ENCODE measurements around the gene MOSPD3.
A peak's percentile ranks its signal among the peaks of the same experiment; 100 is the strongest.

MOSPD3 gene

DNA sequence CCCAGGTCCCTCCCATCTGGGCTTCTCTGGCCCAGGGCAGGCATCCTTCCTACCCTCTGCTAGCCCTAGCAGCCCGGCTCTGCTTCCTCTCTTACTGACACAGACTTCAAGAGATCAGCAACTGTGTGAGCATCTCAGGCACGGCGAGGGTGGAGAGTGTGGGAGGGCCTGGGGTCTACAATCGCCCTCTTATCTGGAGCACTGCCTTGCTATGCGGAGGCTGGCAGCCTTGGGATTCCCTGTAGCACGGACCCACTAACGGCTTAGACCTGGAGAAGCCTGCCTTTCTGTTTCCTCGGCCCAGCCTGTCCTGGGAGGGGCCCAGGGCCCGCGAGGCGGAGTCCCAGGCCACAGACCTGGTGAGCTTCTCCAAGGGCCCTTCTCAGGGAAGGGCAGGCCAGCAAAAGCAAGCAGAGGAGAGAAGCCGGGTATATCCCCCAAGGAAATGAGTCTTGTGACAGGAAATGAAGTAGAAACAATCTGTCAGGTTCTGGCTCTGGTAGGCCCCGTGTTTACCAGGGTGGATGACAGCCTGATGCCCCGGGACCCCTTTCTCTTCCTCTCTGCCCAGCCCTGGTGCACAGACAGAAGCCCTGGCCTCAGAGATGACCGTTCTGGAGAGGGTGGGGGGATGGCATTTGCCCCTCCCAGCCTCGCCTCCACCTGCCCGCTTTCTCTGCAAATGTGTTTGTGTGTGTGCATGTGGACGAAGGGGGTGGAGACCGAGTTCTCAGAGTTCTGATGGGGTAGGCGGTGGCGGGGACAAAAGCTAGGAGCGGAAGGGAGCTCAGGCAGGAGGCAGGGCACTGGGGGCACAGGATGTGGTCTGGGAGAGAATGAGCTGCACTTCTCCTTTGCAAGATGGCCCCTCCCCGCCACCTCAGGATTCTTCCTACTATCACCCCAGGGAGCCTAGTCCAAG, 28.9 kb upstream of the MOSPD3 start:
- TF ChIP-seq, protein P1, sequence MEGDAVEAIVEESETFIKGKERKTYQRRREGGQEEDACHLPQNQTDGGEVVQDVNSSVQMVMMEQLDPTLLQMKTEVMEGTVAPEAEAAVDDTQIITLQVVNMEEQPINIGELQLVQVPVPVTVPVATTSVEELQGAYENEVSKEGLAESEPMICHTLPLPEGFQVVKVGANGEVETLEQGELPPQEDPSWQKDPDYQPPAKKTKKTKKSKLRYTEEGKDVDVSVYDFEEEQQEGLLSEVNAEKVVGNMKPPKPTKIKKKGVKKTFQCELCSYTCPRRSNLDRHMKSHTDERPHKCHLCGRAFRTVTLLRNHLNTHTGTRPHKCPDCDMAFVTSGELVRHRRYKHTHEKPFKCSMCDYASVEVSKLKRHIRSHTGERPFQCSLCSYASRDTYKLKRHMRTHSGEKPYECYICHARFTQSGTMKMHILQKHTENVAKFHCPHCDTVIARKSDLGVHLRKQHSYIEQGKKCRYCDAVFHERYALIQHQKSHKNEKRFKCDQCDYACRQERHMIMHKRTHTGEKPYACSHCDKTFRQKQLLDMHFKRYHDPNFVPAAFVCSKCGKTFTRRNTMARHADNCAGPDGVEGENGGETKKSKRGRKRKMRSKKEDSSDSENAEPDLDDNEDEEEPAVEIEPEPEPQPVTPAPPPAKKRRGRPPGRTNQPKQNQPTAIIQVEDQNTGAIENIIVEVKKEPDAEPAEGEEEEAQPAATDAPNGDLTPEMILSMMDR (IDR thresholded peaks at IDR 0.05; ENCODE audit: low read depth, low read length): no peak
- DNase-seq (ENCODE audit: extremely low read depth, low read depth): no peak

DNA sequence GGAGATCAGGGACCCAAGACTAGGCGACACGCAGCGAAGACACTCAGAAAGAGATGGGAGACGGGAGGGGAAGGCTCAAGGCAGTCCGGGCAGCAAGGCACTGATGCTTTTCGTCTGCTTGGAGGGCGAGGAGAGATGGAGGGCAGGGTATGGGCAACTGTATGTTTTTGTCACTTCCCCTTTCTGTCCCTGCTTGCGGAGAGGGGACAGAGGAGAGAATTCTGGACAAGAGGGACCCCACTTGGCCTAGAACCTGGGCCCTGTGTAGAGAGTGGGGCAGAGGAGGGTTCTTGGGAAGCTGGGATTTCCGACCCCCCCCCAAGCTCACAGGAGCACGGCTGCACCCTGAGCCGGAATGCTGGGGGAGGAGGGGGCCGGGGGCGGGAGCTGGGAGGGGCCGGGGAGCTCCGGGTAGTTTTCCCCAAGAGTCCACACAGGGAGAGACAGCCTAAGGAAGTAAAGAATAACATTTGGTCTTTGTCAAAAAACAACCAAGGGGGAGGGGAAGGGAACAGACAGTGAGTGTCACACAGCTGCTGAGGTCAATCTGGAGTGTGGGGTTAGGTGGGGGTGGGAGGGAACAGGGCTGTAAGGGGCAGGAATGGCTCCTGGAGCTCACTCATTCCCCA, 28.2 kb upstream of the MOSPD3 start:
- TF ChIP-seq, protein P1 (IDR thresholded peaks at IDR 0.05; ENCODE audit: low read depth, low read length): no peak
- no peak for DNase-seq (ENCODE audit: extremely low read depth, low read depth)

DNA sequence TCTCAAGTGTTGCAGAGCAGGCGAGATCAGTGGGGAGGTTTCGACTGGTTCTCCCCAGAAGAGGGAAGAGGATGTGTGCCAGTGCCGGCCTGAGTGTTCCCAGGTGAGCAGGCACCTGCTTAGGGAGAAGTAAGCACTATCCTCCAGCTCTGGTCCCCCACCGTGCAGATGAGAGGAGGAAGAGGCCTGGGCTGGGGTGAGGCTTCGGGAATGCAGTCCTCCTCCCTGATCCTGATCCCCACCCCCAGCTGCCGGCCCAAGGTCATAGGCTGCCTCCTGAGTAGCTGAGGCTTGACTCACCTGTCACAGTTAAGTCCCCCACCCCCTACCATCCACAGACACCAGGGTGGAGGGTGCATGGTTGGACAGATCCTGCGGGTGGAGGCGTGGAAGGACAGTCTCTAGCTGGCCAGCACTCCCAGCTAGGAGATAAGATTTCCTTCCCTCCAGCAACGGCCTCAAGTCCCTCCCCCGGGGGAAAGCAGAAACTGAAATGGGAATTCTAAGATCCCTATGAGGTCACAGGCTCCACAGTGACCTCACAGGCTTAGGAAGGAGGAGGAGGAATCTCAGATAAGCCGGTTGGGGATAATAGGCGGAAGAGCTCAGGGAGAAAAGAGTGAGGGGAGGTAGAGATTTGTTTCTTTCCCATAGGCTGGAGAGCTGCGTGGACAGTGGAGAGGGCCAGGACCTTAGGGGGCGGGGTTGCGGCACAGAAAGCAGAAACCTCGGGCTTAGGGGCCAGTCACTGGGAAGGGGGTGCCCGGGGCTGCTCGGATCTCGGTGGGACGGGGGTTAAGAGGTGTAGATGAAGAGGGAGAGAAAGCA, 27.4 kb upstream of the MOSPD3 start:
- TF ChIP-seq, protein P1 (IDR thresholded peaks at IDR 0.05; ENCODE audit: low read depth, low read length): no peak

DNA sequence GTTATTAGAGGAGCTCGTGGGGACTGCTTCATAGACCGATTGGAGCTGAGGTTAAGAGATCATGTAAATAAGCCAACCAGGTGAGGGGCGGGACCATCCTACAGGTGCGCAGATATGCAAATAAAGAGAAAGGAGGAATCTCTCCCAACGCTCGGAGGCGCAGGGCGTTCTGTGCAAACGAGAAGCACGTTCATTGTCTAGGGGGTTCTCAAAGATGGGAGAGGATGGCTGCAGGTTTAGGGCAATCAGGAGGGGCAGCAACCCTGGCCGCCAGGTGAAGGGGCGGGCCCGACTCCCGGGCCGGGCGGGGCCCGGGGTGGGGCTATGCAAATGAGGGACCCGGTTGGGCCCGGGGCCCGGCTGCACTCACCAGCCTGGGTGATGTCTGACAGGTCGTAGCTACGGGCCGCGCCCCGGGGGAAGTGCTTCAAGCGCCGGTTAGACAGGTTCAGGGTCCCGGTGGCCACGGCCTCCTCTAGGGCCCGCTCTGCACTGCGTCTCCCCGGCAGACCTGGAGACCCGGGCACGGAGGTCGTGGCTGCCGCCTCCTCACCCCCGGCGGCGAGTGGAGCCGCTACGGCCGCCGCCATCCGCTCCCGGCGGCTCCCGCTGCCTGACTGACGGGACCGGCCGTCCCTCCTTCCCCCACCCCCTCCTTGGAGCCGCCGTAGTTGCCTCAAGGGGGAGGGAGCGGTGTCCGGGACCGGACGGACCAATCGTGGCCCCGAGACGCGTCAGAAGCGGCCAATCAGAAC, 26.7 kb upstream of the MOSPD3 start, which contains the start of gene LRCH4:
LRCH4 (minus strand) TSS at position 619 of the 755 bp plus-strand sequence; CDS start at position 590, 29 bp downstream.
- DNase-seq (ENCODE audit: extremely low read depth, low read depth): no peak
- TF ChIP-seq, protein P1 (IDR thresholded peaks at IDR 0.05; ENCODE audit: low read depth, low read length): no peak

More for the DNA sequence above, 27.4 kb upstream of the MOSPD3 start:
- DNase-seq (ENCODE audit: extremely low read depth, low read depth): no peak

- TF ChIP-seq, protein P1 (IDR thresholded peaks at IDR 0.05; ENCODE audit: low read depth, low read length): no peak; the same call in 1 of the 2 replicates
- peak; percentile 100 for DNase-seq (ENCODE audit: extremely low read depth, low read depth)
Observed at GRCh38 chr7:100586266-100587025, 25.9 kb upstream of the MOSPD3 start, which contains the start of gene FBXO24. TSS of gene FBXO24 (plus strand) at chr7:100586328. CDS start at chr7:100586626, 298 bp downstream.

- DNase-seq (ENCODE audit: extremely low read depth, low read depth): no peak
- TF ChIP-seq, protein P1 (IDR thresholded peaks at IDR 0.05; ENCODE audit: low read depth, low read length): peak; percentile 38
Observed at GRCh38 chr7:100588438-100588837, 23.9 kb upstream of the MOSPD3 start.
